HUES48 (cell line): ENCODE results near the gene USP17L12.
"Not testable (repeated sequence)": the region's sequence is repeated elsewhere in the genome, so short reads cannot be mapped to it uniquely, and the experiment has no call there.

Source experiments
- H3K27ac ChIP-seq: one replicate; pipeline ENCODE4 v1.7.0; 2013; ENCODE audit warnings: low read depth, low read length, inconsistent platforms
- H3K27me3 ChIP-seq: 2 replicates; pipeline ENCODE4 v1.6.1; 2013; ENCODE audit warnings: mild to moderate bottlenecking, low read length; ENCODE audit not compliant: control insufficient read depth, insufficient read depth
- H3K36me3 ChIP-seq: 2 replicates; pipeline ENCODE4 v1.6.1; 2013; ENCODE audit warnings: low read length; ENCODE audit not compliant: control insufficient read depth, insufficient read depth
- H3K4me1 ChIP-seq: 2 replicates; pipeline ENCODE4 v1.6.1; 2013; ENCODE audit warnings: mild to moderate bottlenecking, low read length; ENCODE audit not compliant: control insufficient read depth, insufficient read depth
- H3K4me3 ChIP-seq: 2 replicates; pipeline ENCODE4 v1.5.1; 2013; ENCODE audit warnings: mild to moderate bottlenecking, low read depth, low read length
- H3K9ac ChIP-seq: 2 replicates; pipeline ENCODE4 v1.6.1; 2013; ENCODE audit warnings: mild to moderate bottlenecking, low read depth, low read length, moderate library complexity
- H3K9me3 ChIP-seq: 2 replicates; pipeline ENCODE4 v1.6.1; 2013; ENCODE audit warnings: low read length; ENCODE audit not compliant: control insufficient read depth, insufficient read depth

The USP17L12 gene

GRCh38 chr4:9257824-9258223 is 37.9 kb downstream of the USP17L12 start, which contains the start of gene USP17L20:
Gene USP17L20, plus strand, starts transcription at chr4:9258124. Its CDS starts 0 bp downstream, at chr4:9258124.
- not testable (repeated sequence) for H3K4me1 ChIP-seq, H3K36me3 ChIP-seq, H3K9ac ChIP-seq, H3K9me3 ChIP-seq, H3K27ac ChIP-seq, H3K4me3 ChIP-seq, H3K27me3 ChIP-seq

GRCh38 chr4:9262572-9262971 is 42.6 kb downstream of the USP17L12 start, which contains the start of gene USP17L21:
Gene USP17L21, plus strand, starts transcription at chr4:9262872. Its CDS starts 0 bp downstream, at chr4:9262872.
- not testable (repeated sequence) for H3K4me1 ChIP-seq, H3K9ac ChIP-seq, H3K9me3 ChIP-seq, H3K27me3 ChIP-seq, H3K4me3 ChIP-seq, H3K27ac ChIP-seq, H3K36me3 ChIP-seq

- not testable (repeated sequence) for H3K9me3 ChIP-seq, H3K36me3 ChIP-seq, H3K4me3 ChIP-seq, H3K9ac ChIP-seq, H3K27ac ChIP-seq, H3K27me3 ChIP-seq, H3K4me1 ChIP-seq
These were observed 47.4 kb downstream of the USP17L12 start, which contains the start of gene USP17L22 for GRCh38 chr4:9267319-9267718. Gene USP17L22, plus strand, starts transcription at chr4:9267619. Its CDS starts 0 bp downstream, at chr4:9267619.
